HepG2 (cell line): ENCODE results near the gene S100A9. TPM values are rescaled to one million over a fixed set of nuclear protein-coding genes. Genes with fewer than 3 reads are reported as not detected.

Experiments
- ATAC-seq: fragments of 200-7000 bp; cut with Tn5 transposase; 3 replicates; pipeline ENCODE4 v1.9.1; 2020; ENCODE audit warnings: mild to moderate bottlenecking, moderate library complexity
- BruUV-seq: library from RNA; stranded (reverse); fragments of 400-500 nt; replicated peaks from 2 replicates; lab custom pipeline; 2021; lab: Mats Ljungman, UMichigan
- CTCF ChIA-PET: fragments of 300-600 bp; formaldehyde crosslinking; extraction: SDS; loops from one replicate; lab custom pipeline; 2021; ENCODE audit warnings: low total read pairs, inconsistent platforms, low intra/inter-chr PET ratio; lab: Yijun Ruan, JAX
- POLR2A ChIA-PET: fragments of 350-600 bp; sonication (Branson Sonifier 250); formaldehyde crosslinking; loops from one replicate; lab custom pipeline; 2020; ENCODE audit warnings: antibody characterized with exemption, inconsistent platforms; lab: Yijun Ruan, JAX
- DNase-seq: peaks from one replicate; pipeline ENCODE4 v3.0.0-alpha.2; 2015; ENCODE audit warnings: low spot score
- FAIRE-seq: peaks from 3 replicates; lab custom pipeline; 2011; peaks lifted over from hg19 to GRCh38; lab: Jason Lieb, UNC
- H2AFZ ChIP-seq: one replicate; pipeline ENCODE4 v1.6.1; 2011; ENCODE audit warnings: low read length, inconsistent platforms
- H3K27ac ChIP-seq: fragments of 300-600 bp; 3 replicates; pipeline ENCODE4 v1.8.0; 2011; ENCODE audit warnings: mixed run types, mild to moderate bottlenecking, mixed read lengths, low read length, inconsistent platforms; ENCODE audit not compliant: insufficient read depth; ENCODE audit errors: extremely low read length
- H3K27me3 ChIP-seq, 2 experiments: fragments of 200-600 bp in 1 of 2; 2 replicates in 1 of 2; 3 replicates in 1 of 2; pipeline versions ENCODE4 v1.6.0 to v1.8.0; 2011; ENCODE audit warnings: low read length in 2 of 2, mild to moderate bottlenecking in 2 of 2, moderate library complexity in 2 of 2, inconsistent platforms in 1 of 2; ENCODE audit not compliant: insufficient read depth in 2 of 2, control insufficient read depth in 1 of 2
- H3K36me3 ChIP-seq, 2 experiments: fragments of 200-600 bp in 1 of 2; replicated peaks in 1 of 2; 2 replicates in 1 of 2; 3 replicates in 1 of 2; pipeline versions ENCODE4 v1.5.1 to v1.8.0; 2011; ENCODE audit warnings: low read length in 2 of 2, inconsistent platforms in 1 of 2; ENCODE audit not compliant: insufficient read depth in 2 of 2, control insufficient read depth in 1 of 2
- H3K4me1 ChIP-seq: 2 replicates; pipeline ENCODE4 v1.5.1; 2012; ENCODE audit warnings: low read length, inconsistent platforms; ENCODE audit not compliant: insufficient read depth
- H3K4me2 ChIP-seq: 2 replicates; pipeline ENCODE4 v1.6.0; 2011; ENCODE audit warnings: low read depth, low read length, inconsistent platforms
- H3K4me3 ChIP-seq, 3 experiments: fragments of 200-600 bp in 1 of 3; sonication (generic), shearing (Covaris generic) in 1 of 3; replicated peaks in 1 of 3; 2 replicates each; pipeline ENCODE4 v1.5.1; 2011 to 2016; ENCODE audit warnings: low read length in 3 of 3, inconsistent platforms in 2 of 3, low read depth in 2 of 3, mild to moderate bottlenecking in 2 of 3, control low read depth in 1 of 3, mixed read lengths in 1 of 3; ENCODE audit not compliant: insufficient read depth in 1 of 3
- H3K79me2 ChIP-seq: one replicate; pipeline ENCODE4 v1.6.1; 2011; ENCODE audit warnings: low read length, inconsistent platforms; ENCODE audit not compliant: insufficient read depth
- H3K9ac ChIP-seq: 2 replicates; pipeline ENCODE4 v1.6.0; 2011; ENCODE audit warnings: mild to moderate bottlenecking, low read depth, low read length, inconsistent platforms; ENCODE audit not compliant: insufficient read depth
- H3K9me3 ChIP-seq: 2 replicates; pipeline ENCODE4 v1.5.1; 2012; ENCODE audit warnings: mild to moderate bottlenecking, low read length
- H4K20me1 ChIP-seq: 2 replicates; pipeline ENCODE4 v1.6.0; 2011; ENCODE audit warnings: inconsistent platforms, mild to moderate bottlenecking, low read length, moderate library complexity; ENCODE audit not compliant: insufficient read depth
- ZC3H13 ChIP-seq: sonication (generic); formaldehyde crosslinking; IDR thresholded peaks from 2 replicates; pipeline ENCODE4 v1.8.1; 2023; ENCODE audit warnings: mild to moderate bottlenecking, missing genetic modification reagents, moderate library complexity
- ZNF367 ChIP-seq: sonication (generic); formaldehyde crosslinking; IDR thresholded peaks from 2 replicates; pipeline ENCODE4 v1.4.0; 2020; ENCODE audit warnings: missing genetic modification reagents, borderline replicate concordance
- WGBS: methylation state at CpG from one replicate; pipeline ENCODE4 v1.1.6; 2017; ENCODE audit warnings: low lambda C conversion rate; 5-methylcytosine and 5-hydroxymethylcytosine counted together
- in situ Hi-C: cut with HindIII; loops from 2 replicates; pipeline ENCODE4 v1.10.0; 2017; ENCODE audit warnings: low pct_unique_long_range_greater_than_20kb; ENCODE audit not compliant: extremely low pct_ligation_motif_present
- intact Hi-C: fragments of 100-400 bp; cut with micrococcal nuclease; formaldehyde crosslinking; loops from one replicate; pipeline ENCODE4 v1.10.0; 2022; ENCODE audit not compliant: unreplicated experiment
- polyA plus RNA-seq, 8 experiments: library from polyadenylated mRNA; depleted of rRNA in 3 of 8; stranded (reverse) in 7 of 8; unstranded in 1 of 8; fragments of >200 nt; fragmentation: Illumina TruSeq in 4 of 8; extraction: Trizol in 4 of 8; gene quantifications; 2 replicates each; pipeline versions ENCODE4 v1.2.1 to v1.2.3, GENCODE V29; 2011 to 2016; ENCODE audit warnings: low read depth in 4 of 8, missing spikeins in 1 of 8, mixed read lengths in 1 of 8; ENCODE audit not compliant: insufficient read depth in 1 of 8
- total RNA-seq, 5 experiments: library from RNA; depleted of rRNA; stranded (reverse); fragments of >200 nt; fragmentation: Illumina TruSeq; extraction: Trizol; gene quantifications; 2 replicates each; pipeline ENCODE4 v1.2.3, GENCODE V29; 2016; ENCODE audit warnings: low read depth in 1 of 5
- TF ChIP-seq, protein P1 (sequence below): sonication (generic); formaldehyde crosslinking; IDR thresholded peaks from 2 replicates; pipeline ENCODE4 v1.5.0; 2020; ENCODE audit warnings: mild to moderate bottlenecking, missing genetic modification reagents
- TF ChIP-seq, protein P2 (sequence below): sonication (generic); formaldehyde crosslinking; IDR thresholded peaks from 2 replicates; pipeline ENCODE4 v1.5.0; 2020; ENCODE audit warnings: mild to moderate bottlenecking, missing genetic modification reagents

S100A9 gene
- total and polyA plus RNA-seq, 2 of the 13 experiments (the other 11 are each of a cell fraction or from before 2014, with no cell fraction given) = 0.31 to 0.69 TPM

DNA sequence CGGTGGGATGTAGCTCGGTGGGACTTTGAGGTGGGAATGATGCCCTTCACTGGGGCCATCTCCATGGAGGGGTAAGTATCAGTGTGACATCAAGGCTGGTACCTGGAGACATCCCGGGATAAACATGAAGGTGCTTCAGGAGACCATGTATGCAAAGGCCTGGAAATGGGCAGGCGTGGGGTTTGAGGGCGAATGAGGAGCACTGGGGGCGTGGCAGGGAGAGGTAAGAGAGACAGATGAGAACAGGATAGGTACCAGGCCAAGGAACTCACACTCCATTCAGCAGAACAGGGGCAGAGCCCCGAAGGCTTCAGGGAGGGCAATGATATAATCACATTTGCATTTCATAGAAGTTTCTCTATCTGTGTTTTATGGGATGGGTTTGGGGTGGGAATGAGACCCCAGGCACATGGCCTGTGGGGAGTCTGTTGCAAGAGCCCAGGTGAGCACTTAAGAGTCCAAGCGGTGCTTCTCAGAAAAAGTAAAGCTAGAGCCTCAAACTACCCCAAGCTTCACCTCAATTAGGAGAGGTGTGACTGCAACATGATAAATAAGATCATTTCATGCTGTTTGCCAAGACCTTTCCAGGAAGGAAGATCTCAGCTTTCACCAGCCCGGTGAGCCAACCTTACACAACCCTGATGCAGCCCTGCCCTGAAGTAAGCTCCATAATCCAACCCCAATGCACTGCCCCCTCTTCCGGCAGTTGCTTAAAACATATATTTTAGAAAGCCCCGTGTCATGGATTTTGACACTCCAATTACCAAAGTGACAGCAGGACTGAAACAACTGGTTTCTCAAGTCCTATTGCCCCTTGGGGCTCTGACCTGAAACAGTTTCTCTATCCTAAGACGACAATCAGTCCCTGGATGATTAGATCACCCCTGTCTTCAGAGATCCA, 7.4 kb downstream of the S100A9 start:
- H2AFZ ChIP-seq = no peak overlapping the region
- H3K4me3 ChIP-seq = no peak overlapping the region
- TF ChIP-seq, protein P1, sequence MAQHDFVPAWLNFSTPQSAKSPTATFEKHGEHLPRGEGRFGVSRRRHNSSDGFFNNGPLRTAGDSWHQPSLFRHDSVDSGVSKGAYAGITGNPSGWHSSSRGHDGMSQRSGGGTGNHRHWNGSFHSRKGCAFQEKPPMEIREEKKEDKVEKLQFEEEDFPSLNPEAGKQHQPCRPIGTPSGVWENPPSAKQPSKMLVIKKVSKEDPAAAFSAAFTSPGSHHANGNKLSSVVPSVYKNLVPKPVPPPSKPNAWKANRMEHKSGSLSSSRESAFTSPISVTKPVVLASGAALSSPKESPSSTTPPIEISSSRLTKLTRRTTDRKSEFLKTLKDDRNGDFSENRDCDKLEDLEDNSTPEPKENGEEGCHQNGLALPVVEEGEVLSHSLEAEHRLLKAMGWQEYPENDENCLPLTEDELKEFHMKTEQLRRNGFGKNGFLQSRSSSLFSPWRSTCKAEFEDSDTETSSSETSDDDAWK = no peak
- TF ChIP-seq, protein P2, sequence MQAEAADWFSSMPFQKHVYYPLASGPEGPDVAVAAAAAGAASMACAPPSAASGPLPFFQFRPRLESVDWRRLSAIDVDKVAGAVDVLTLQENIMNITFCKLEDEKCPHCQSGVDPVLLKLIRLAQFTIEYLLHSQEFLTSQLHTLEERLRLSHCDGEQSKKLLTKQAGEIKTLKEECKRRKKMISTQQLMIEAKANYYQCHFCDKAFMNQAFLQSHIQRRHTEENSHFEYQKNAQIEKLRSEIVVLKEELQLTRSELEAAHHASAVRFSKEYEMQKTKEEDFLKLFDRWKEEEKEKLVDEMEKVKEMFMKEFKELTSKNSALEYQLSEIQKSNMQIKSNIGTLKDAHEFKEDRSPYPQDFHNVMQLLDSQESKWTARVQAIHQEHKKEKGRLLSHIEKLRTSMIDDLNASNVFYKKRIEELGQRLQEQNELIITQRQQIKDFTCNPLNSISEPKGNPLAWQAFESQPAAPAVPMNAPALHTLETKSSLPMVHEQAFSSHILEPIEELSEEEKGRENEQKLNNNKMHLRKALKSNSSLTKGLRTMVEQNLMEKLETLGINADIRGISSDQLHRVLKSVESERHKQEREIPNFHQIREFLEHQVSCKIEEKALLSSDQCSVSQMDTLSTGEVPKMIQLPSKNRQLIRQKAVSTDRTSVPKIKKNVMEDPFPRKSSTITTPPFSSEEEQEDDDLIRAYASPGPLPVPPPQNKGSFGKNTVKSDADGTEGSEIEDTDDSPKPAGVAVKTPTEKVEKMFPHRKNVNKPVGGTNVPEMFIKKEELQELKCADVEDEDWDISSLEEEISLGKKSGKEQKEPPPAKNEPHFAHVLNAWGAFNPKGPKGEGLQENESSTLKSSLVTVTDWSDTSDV (CRISPR knock-in tag) = no peak
- TF ChIP-seq ZNF367 (CRISPR knock-in tag) = no peak
- TF ChIP-seq ZC3H13 (CRISPR knock-in tag) = no peak
- DNase-seq (no peak), FAIRE-seq (no peak), ATAC-seq (no peak)
- 14% methylated on average over 12 of the region's 12 CpGs for WGBS
- no peak overlapping the region for H3K9ac ChIP-seq
- no peaks in the 10 kb centered on the region for H3K4me1 ChIP-seq
- in situ Hi-C loops = no loop called here
- H4K20me1 ChIP-seq = no peaks in the 10 kb centered on the region
- no peaks in the 10 kb centered on the region for H3K79me2 ChIP-seq
- no peaks in the 10 kb centered on the region for H3K36me3 ChIP-seq
- H3K27me3 ChIP-seq = peaks cover 1 to 5% of the 10 kb centered on the region in 2 experiments; a peak in 1 of 5 replicates
- H3K9me3 ChIP-seq = no peaks in the 10 kb centered on the region
- H3K4me2 ChIP-seq = no peak overlapping the region
- ChIA-PET POLR2A (no interaction called here), CTCF (no interaction called here)
- BruUV-seq = no TSS peak
- intact Hi-C loops = no loop called here
- H3K27ac ChIP-seq = no peak overlapping the region
